Esophagus squamous epithelium (tissue), 5 donors: ENCODE measurements around the gene DENND6B. TPM values are rescaled to one million over a fixed set of nuclear protein-coding genes. Genes with fewer than 3 reads are reported as not detected.

Experiments
- DNase-seq: peaks from one replicate; lab custom pipeline; 2025; lab: John Stamatoyannopoulos, UW
- H3K27ac ChIP-seq, 4 donors: fragments of 200-600 bp; sonication (generic); one replicate each; pipeline ENCODE4 v1.5.1; 2016 to 2019; ENCODE audit warnings: mild to moderate bottlenecking in 1 of 4
- H3K27me3 ChIP-seq, 4 donors: fragments of 200-600 bp; sonication (generic); 1 replicate in 3 of 4; 2 replicates in 1 of 4; pipeline versions ENCODE4 v1.5.1 to v1.6.0; 2017 to 2021; ENCODE audit warnings: antibody characterized with exemption in 1 of 4
- H3K36me3 ChIP-seq, 3 donors: fragments of 200-600 bp; sonication (generic); one replicate each; pipeline ENCODE4 v1.5.1; 2016 to 2019
- H3K4me1 ChIP-seq, 3 donors: fragments of 200-600 bp; sonication (generic); one replicate each; pipeline ENCODE4 v1.5.1; 2017 to 2019
- H3K4me3 ChIP-seq, 4 donors: fragments of 200-600 bp; sonication (generic); 1 replicate in 3 of 4; 2 replicates in 1 of 4; pipeline ENCODE4 v1.5.1; 2016 to 2019; ENCODE audit warnings: mild to moderate bottlenecking in 2 of 4, moderate library complexity in 1 of 4
- H3K9me3 ChIP-seq, 3 donors: fragments of 200-600 bp; sonication (generic); one replicate each; pipeline ENCODE4 v1.5.1; 2016 to 2019
- POLR2A ChIP-seq, 4 donors: fragments of 450-650 bp; IDR thresholded peaks; one replicate each; pipeline ENCODE4 v1.6.1; 2017; ENCODE audit warnings: antibody characterized with exemption in 4 of 4, mild to moderate bottlenecking in 4 of 4, moderate library complexity in 3 of 4
- WGBS, 2 donors: methylation state at CpG; one replicate each; pipeline ENCODE4 v1.1.5; 2018; 5-methylcytosine and 5-hydroxymethylcytosine counted together
- intact Hi-C: fragments of 100-400 bp; cut with DNase I; formaldehyde crosslinking; loops from one replicate; pipeline ENCODE4 v1.15.0; 2022
- total RNA-seq, 4 donors: library from RNA; depleted of rRNA; stranded (reverse); fragments of >200 nt; gene quantifications; one replicate each; pipeline ENCODE4 v1.1.0, GENCODE V29; 2016
- TF ChIP-seq, protein P1 (sequence below), 6 experiments: fragments of 450-650 bp in 4 of 6; fragments of 200-600 bp in 2 of 6; sonication (generic) in 2 of 6; IDR thresholded peaks; one replicate each; pipeline ENCODE4 v1.5.1; 2016 to 2019; ENCODE audit warnings: antibody characterized with exemption in 6 of 6, mild to moderate bottlenecking in 4 of 6, moderate library complexity in 4 of 6
- donor health status: DM: yes; HTN: yes; CAD: no.

The DENND6B gene
- total RNA-seq, 4 donors from 2014 or later: 0.88 to 3.6 (median 2.9) TPM

DNA sequence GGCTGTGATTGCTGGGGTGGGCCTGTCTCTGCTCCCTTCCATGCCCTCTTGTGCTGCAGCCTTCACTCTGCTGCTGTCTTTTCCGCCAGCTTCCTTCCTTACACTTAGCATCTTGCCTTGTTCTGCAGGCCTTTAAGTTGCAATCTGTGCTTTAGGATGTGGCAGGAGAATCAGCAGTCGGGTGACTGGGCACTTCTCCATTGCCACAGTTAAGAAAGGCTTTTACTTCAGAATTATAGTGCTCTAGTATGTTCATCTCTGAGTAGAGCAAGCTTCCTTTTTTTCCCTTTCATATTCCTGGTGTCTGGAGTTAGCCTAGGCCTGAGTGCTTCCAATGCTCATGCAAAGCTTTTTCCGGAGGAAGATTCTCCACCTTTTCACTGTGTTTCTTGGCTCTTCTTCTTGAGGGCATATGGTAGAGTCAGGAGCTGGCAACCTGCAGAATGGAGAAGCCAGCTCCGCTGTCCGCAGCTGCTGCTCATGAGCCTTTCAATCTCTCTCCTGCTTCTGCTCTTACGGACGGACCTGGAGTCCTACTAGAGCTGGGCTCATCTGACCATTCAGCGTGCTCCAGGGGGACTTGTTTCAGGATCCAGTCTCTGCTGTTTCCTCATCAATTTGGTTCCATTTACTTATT, 36.5 kb upstream of the DENND6B start:
- 83 to 92% methylated on average over 8 of the region's 8 CpGs for WGBS, 2 donors
- peaks cover 0 to 57% (median 6%) of the 10 kb centered on the region in 3 donors for H3K4me1 ChIP-seq
- H3K36me3 ChIP-seq: peaks cover 0 to 42% (median 0%) of the 10 kb centered on the region in 3 donors
- no peaks in the 10 kb centered on the region for H3K27me3 ChIP-seq
- TF ChIP-seq POLR2A (IDR thresholded peaks at IDR 0.05): no peak
- H3K9me3 ChIP-seq: no peaks in the 10 kb centered on the region
- intact Hi-C loops: no loop called here
- H3K4me3 ChIP-seq: no peak overlapping the region
- DNase-seq: no peak
- H3K27ac ChIP-seq: no peak overlapping the region

DNA sequence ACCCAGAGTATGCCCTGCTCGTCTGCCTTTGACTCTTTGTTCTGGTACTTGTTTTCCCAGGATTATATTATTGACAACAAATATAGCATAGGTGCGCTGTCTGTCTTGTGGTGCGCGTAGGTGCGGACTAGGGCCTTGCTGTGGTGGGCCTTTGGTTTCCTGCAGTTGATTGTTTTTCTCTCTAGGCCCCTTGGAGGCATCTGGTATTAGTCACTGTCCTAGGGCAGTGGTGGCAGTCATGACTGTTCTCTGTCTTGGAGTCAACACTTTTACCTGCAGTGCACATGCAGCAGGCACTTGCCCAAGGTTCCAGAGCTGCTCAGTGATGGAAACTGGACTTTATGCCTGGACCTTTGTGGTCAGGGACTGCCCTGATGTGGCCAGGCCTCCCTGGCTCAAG, 34.9 kb upstream of the DENND6B start:
- Histone ChIP-seq H3K36me3 (peaks cover 0 to 37% (median 0%) of the 10 kb centered on the region in 3 donors), H3K27ac (peak overlapping the region in 1 of 4 donors; percentile 13), H3K4me3 (no peak overlapping the region), H3K27me3 (no peaks in the 10 kb centered on the region), H3K4me1 (peaks cover 0 to 52% (median 6%) of the 10 kb centered on the region in 3 donors), H3K9me3 (no peaks in the 10 kb centered on the region)
- no peak for DNase-seq
- intact Hi-C loops: no loop called here
- TF ChIP-seq POLR2A (IDR thresholded peaks at IDR 0.05): no peak
- TF ChIP-seq, protein P1, sequence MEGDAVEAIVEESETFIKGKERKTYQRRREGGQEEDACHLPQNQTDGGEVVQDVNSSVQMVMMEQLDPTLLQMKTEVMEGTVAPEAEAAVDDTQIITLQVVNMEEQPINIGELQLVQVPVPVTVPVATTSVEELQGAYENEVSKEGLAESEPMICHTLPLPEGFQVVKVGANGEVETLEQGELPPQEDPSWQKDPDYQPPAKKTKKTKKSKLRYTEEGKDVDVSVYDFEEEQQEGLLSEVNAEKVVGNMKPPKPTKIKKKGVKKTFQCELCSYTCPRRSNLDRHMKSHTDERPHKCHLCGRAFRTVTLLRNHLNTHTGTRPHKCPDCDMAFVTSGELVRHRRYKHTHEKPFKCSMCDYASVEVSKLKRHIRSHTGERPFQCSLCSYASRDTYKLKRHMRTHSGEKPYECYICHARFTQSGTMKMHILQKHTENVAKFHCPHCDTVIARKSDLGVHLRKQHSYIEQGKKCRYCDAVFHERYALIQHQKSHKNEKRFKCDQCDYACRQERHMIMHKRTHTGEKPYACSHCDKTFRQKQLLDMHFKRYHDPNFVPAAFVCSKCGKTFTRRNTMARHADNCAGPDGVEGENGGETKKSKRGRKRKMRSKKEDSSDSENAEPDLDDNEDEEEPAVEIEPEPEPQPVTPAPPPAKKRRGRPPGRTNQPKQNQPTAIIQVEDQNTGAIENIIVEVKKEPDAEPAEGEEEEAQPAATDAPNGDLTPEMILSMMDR (IDR thresholded peaks at IDR 0.05): no peak
- WGBS, 2 donors: 20 to 71% methylated on average over 5 of the region's 5 CpGs

DNA sequence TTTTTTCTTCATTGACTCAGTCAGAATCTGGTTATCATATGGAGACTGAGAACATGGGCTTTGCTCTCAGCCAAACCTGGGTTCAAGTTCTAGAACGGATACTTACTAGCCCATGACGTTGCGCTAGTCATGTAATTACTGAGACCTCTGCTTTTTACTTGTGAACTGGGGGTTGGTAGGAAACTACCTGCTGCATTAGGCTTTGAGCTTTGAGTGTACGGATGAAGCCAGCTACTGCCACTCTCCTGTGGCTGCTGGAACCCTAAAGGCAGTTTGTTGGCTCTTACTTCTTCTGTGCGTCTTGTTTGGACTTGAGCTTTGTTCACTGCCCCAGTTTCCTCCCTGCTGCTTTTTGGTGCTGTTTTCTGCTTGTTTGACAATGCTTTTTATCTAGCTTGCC, 34.4 kb upstream of the DENND6B start:
- H3K4me3 ChIP-seq: no peak overlapping the region
- intact Hi-C loops: no loop called here
- peaks cover 0 to 42% (median 0%) of the 10 kb centered on the region in 3 donors for H3K36me3 ChIP-seq
- H3K9me3 ChIP-seq: no peaks in the 10 kb centered on the region
- H3K4me1 ChIP-seq: peaks cover 0 to 48% (median 6%) of the 10 kb centered on the region in 3 donors
- TF ChIP-seq, protein P1 (IDR thresholded peaks at IDR 0.05): no peak
- no peak for TF ChIP-seq POLR2A (IDR thresholded peaks at IDR 0.05)
- no peak for DNase-seq
- WGBS, 2 donors: 42 to 58% methylated on average over 5 of the region's 5 CpGs
- H3K27me3 ChIP-seq: no peaks in the 10 kb centered on the region
- H3K27ac ChIP-seq: peak overlapping the region in 1 of 4 donors; percentile 13

DNA sequence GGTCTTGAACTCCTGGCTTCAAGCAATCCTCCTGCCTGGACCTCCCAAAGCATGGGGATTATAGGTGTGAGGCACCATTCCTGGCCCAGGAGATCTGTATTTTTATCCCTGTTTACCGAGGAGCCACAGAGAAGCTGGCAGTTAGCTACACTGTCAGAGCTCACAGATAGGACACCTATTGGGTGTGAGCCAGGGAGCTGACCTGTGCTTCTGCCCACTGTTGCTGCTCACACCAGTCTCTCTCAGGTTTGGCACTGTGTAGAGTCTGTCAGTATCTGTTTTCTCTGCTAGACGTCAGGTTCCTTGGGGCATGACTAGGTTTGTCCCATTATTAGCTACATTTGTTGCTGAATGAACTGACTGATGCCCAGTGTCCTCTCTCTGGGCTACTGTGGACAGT, 33.8 kb upstream of the DENND6B start:
- 41 to 81% methylated on average over 2 of the region's 2 CpGs for WGBS, 2 donors
- DNase-seq: no peak
- Histone ChIP-seq H3K36me3 (peaks cover 0 to 48% (median 0%) of the 10 kb centered on the region in 3 donors), H3K27me3 (no peaks in the 10 kb centered on the region), H3K27ac (no peak overlapping the region), H3K4me1 (peaks cover 0 to 41% (median 6%) of the 10 kb centered on the region in 3 donors), H3K9me3 (no peaks in the 10 kb centered on the region), H3K4me3 (no peak overlapping the region)
- intact Hi-C loops: no loop called here
- TF ChIP-seq POLR2A (IDR thresholded peaks at IDR 0.05): no peak

DNA sequence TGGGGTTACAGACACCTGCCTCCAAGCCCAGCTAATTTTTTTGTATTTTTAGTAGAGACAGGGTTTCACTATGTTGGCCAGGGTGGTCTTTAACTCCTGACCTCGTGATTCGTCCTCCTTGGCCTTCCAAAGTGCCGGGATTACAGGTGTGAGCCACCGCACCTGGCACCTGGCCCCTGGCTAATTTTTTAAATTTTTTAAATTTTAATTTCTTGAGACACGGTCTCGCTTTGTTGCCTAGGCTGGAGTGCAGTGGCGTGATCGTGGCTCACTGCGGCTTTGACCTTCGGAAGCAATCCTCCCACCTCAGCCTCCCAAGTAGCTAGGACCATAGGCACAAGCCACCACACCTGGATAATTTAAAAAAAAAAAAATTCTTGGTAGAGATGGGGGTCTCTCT, 30.9 kb upstream of the DENND6B start:
- intact Hi-C loops: no loop called here
- no peak overlapping the region for H3K4me3 ChIP-seq
- peaks cover 0 to 54% (median 0%) of the 10 kb centered on the region in 3 donors for H3K36me3 ChIP-seq
- TF ChIP-seq, protein P1 (IDR thresholded peaks at IDR 0.05): no peak
- TF ChIP-seq POLR2A (IDR thresholded peaks at IDR 0.05): no peak
- H3K4me1 ChIP-seq: peaks cover 0 to 33% (median 6%) of the 10 kb centered on the region in 3 donors
- no peaks in the 10 kb centered on the region for H3K9me3 ChIP-seq
- H3K27me3 ChIP-seq: no peaks in the 10 kb centered on the region
- DNase-seq: no peak
- no peak overlapping the region for H3K27ac ChIP-seq
- whole genome bisulfite sequencing, 2 donors: 89 to 91% methylated on average over 10 of the region's 10 CpGs

DNA sequence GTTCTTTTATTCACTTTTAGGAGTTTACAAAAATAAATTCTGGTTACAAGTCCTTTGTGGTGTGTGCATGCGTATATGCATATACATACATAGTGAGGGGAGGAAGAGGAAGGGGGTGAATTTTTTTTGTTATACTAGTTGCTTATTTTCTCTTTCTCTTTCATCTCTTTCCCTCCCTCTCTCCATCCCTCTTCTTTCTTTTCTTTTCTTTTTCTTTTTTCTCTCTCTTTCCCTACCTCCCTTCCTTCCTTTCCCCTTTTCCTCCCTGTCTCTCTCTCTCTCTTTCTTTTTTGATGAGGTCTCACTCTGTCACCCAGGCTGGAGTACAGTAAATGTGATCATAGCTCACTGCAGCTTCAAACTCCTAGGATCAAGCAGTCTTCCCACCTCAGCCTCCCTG, 30.4 kb upstream of the DENND6B start:
- H3K27ac ChIP-seq: no peak overlapping the region
- H3K36me3 ChIP-seq: peaks cover 0 to 54% (median 0%) of the 10 kb centered on the region in 3 donors
- intact Hi-C loops: no loop called here
- no peak overlapping the region for H3K4me3 ChIP-seq
- 80 to 90% methylated on average over 1 of the region's 1 CpG for WGBS, 2 donors
- no peak for TF ChIP-seq POLR2A (IDR thresholded peaks at IDR 0.05)
- TF ChIP-seq, protein P1 (IDR thresholded peaks at IDR 0.05): no peak
- H3K27me3 ChIP-seq: no peaks in the 10 kb centered on the region
- DNase-seq: no peak
- H3K4me1 ChIP-seq: peaks cover 0 to 27% (median 6%) of the 10 kb centered on the region in 3 donors
- H3K9me3 ChIP-seq: no peaks in the 10 kb centered on the region
